GM23248 (cell line): ENCODE measurements around the gene DPP8. TPM values are rescaled to one million over a fixed set of nuclear protein-coding genes. Genes with fewer than 3 reads are reported as not detected.

Source experiments
- DNase-seq: peaks from one replicate; pipeline ENCODE4 v3.0.0-alpha.2; 2015
- H2AFZ ChIP-seq: fragments of 200-600 bp; sonication (generic); 2 replicates; pipeline ENCODE4 v1.6.1; 2016; ENCODE audit warnings: antibody characterized with exemption
- H3F3A ChIP-seq: fragments of 200-600 bp; sonication (generic); 2 replicates; pipeline ENCODE4 v1.6.1; 2016; ENCODE audit warnings: mild to moderate bottlenecking, antibody characterized with exemption, mixed run types; ENCODE audit not compliant: insufficient read depth
- H3K27ac ChIP-seq: fragments of 200-600 bp; sonication (generic); 2 replicates; pipeline ENCODE4 v1.5.1; 2016; ENCODE audit warnings: mild to moderate bottlenecking
- H3K27me3 ChIP-seq: fragments of 200-600 bp; sonication (generic); replicated peaks from 2 replicates; pipeline ENCODE4 v1.6.1; 2016; ENCODE audit warnings: mild to moderate bottlenecking; ENCODE audit not compliant: insufficient read depth
- H3K36me3 ChIP-seq: fragments of 200-600 bp; sonication (generic); 2 replicates; pipeline ENCODE4 v1.6.1; 2016; ENCODE audit warnings: low read depth, mild to moderate bottlenecking
- H3K4me1 ChIP-seq: fragments of 200-600 bp; sonication (generic); 2 replicates; pipeline ENCODE4 v1.6.1; 2016; ENCODE audit warnings: mild to moderate bottlenecking; ENCODE audit not compliant: insufficient read depth
- H3K4me2 ChIP-seq: fragments of 200-600 bp; sonication (generic); one replicate; pipeline ENCODE4 v1.6.1; 2016; ENCODE audit warnings: mild to moderate bottlenecking; ENCODE audit not compliant: unreplicated experiment
- H3K4me3 ChIP-seq: fragments of 200-600 bp; sonication (generic); 2 replicates; pipeline ENCODE4 v1.5.1; 2016; ENCODE audit warnings: mild to moderate bottlenecking
- H3K79me2 ChIP-seq: fragments of 200-600 bp; sonication (generic); 2 replicates; pipeline ENCODE4 v1.6.1; 2016; ENCODE audit warnings: mild to moderate bottlenecking; ENCODE audit not compliant: insufficient read depth
- H3K9ac ChIP-seq: fragments of 200-600 bp; sonication (generic); 2 replicates; pipeline ENCODE4 v1.6.1; 2016; ENCODE audit warnings: mild to moderate bottlenecking
- H3K9me2 ChIP-seq: fragments of 200-600 bp; sonication (generic); 2 replicates; pipeline ENCODE4 v1.6.1; 2016; ENCODE audit warnings: mixed run types, mild to moderate bottlenecking, moderate library complexity; ENCODE audit not compliant: insufficient read depth
- H3K9me3 ChIP-seq: fragments of 200-600 bp; sonication (generic); one replicate; pipeline ENCODE4 v1.6.1; 2017; ENCODE audit warnings: low read depth
- H4K20me1 ChIP-seq: fragments of 200-600 bp; sonication (generic); 2 replicates; pipeline ENCODE4 v1.6.0; 2016; ENCODE audit not compliant: insufficient read depth
- EZH2 ChIP-seq: fragments of 200-600 bp; sonication (generic); IDR thresholded peaks from 2 replicates; pipeline ENCODE4 v1.6.1; 2018; ENCODE audit warnings: antibody characterized with exemption, mild to moderate bottlenecking; ENCODE audit not compliant: insufficient read depth, poor library complexity, severe bottlenecking
- EZH2phosphoT487 ChIP-seq: fragments of 200-600 bp; sonication (generic); IDR thresholded peaks from 2 replicates; pipeline ENCODE4 v1.6.1; 2018; ENCODE audit warnings: antibody characterized with exemption, moderate library complexity, mild to moderate bottlenecking, low read depth; ENCODE audit not compliant: insufficient read depth
- WGBS, 2 experiments: methylation state at CpG; one replicate each; pipeline ENCODE4 v1.1.6; 2015 to 2017; ENCODE audit warnings: low lambda C conversion rate in 2 of 2, low coverage in 1 of 2; ENCODE audit errors: missing lambda C conversion rate in 2 of 2; 5-methylcytosine and 5-hydroxymethylcytosine counted together
- in situ Hi-C: fragments of 300-500 bp; cut with MboI; formaldehyde crosslinking; loops from 2 replicates; pipeline ENCODE4 v1.15.0; 2020
- polyA plus RNA-seq: library from polyadenylated mRNA; unstranded; fragments of >200 nt; fragmentation: Nextera tagmentation; extraction: Ambion mirVana; gene quantifications from 2 replicates; pipeline ENCODE4 v1.2.1, GENCODE V29; 2016
- total RNA-seq: library from RNA; depleted of rRNA; stranded (reverse); fragments of >200 nt; shearing (Covaris generic); gene quantifications from 2 replicates; pipeline ENCODE4 v1.2.3, GENCODE V29; 2014

DPP8 gene
- total and polyA plus RNA-seq, 2 experiments from 2014 or later, result 28.0 to 28.9 TPM

GRCh38 chr15:65396965-65397317, 120.5 kb downstream of the DPP8 start:
- H3K27ac ChIP-seq, result no peak overlapping the region
- DNase-seq, result no peak
- no peak overlapping the region for H3K9ac ChIP-seq
- no peaks in the 10 kb centered on the region for H3K9me2 ChIP-seq
- no peaks in the 10 kb centered on the region for H3K4me1 ChIP-seq
- H3K27me3 ChIP-seq, result peaks cover 12% of the 10 kb centered on the region
- H3K36me3 ChIP-seq, result no peaks in the 10 kb centered on the region
- no peaks in the 10 kb centered on the region for H3F3A ChIP-seq
- no peaks in the 10 kb centered on the region for H3K79me2 ChIP-seq
- 78 to 86% methylated on average over 10 of the region's 10 CpGs for WGBS, 2 experiments
- H4K20me1 ChIP-seq, result no peaks in the 10 kb centered on the region
- in situ Hi-C loops, result no loop called here
- no peak overlapping the region for H3K4me3 ChIP-seq
- TF ChIP-seq EZH2 (no peak), EZH2phosphoT487 (no peak)
- no peak overlapping the region for H2AFZ ChIP-seq
- H3K4me2 ChIP-seq, result no peak overlapping the region
- no peaks in the 10 kb centered on the region for H3K9me3 ChIP-seq

- WGBS, 2 experiments, result 84 to 88% methylated on average over 24 to 34 of the region's 34 CpGs
- no peak overlapping the region for H2AFZ ChIP-seq
- H3K9me2 ChIP-seq, result no peaks in the 10 kb centered on the region
- no peaks in the 10 kb centered on the region for H3K79me2 ChIP-seq
- DNase-seq, result no peak
- H4K20me1 ChIP-seq, result no peaks in the 10 kb centered on the region
- H3F3A ChIP-seq, result no peaks in the 10 kb centered on the region
- H3K27ac ChIP-seq, result no peak overlapping the region
- peaks cover 12% of the 10 kb centered on the region for H3K27me3 ChIP-seq
- H3K9ac ChIP-seq, result no peak overlapping the region
- TF ChIP-seq EZH2 (no peak), EZH2phosphoT487 (no peak)
- no peaks in the 10 kb centered on the region for H3K9me3 ChIP-seq
- no peak overlapping the region for H3K4me2 ChIP-seq
- H3K4me1 ChIP-seq, result no peaks in the 10 kb centered on the region
- no peaks in the 10 kb centered on the region for H3K36me3 ChIP-seq
- in situ Hi-C loops, result no loop called here
- no peak overlapping the region for H3K4me3 ChIP-seq
Measured at GRCh38 chr15:65396283-65396964, 121.1 kb downstream of the DPP8 start.

DNA sequence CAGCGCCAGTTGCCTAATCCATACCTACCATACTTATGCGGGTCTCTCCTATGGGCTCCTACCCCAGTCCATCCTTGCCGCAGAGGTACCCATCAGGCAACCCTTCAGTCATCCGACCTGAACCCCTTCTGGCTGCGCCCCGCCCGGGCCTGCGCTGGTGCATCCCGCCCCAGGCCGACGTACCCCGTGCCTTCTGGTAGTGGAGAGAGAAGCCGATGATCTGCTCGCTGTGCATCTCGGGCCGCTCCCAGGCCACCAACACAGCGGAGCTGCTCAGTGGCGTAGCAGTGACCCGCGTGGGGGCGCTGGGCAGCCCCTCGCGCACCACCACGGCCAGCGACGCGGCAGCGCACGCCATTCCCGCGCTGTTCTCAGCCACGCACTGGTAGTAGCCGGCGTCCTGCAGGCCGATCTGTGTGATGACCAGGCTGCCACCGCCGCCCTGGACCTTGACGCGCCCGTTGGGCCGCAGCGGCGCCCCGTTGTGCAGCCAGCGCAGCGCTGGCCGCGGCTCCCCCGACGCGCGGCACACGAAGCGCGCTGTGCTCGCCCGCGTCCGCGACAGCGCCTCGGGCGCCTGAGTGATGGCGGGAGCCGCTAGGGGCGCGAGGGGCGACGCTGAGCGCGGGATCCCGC, 121.8 kb downstream of the DPP8 start:
- no peak for TF ChIP-seq EZH2phosphoT487
- no peak for TF ChIP-seq EZH2
- Histone ChIP-seq H4K20me1 (no peaks in the 10 kb centered on the region), H3K27me3 (peaks cover 12% of the 10 kb centered on the region), H3K4me1 (no peaks in the 10 kb centered on the region), H3K27ac (no peak overlapping the region), H3F3A (no peaks in the 10 kb centered on the region), H2AFZ (no peak overlapping the region), H3K79me2 (no peaks in the 10 kb centered on the region), H3K4me2 (no peak overlapping the region), H3K9me3 (no peaks in the 10 kb centered on the region), H3K9ac (no peak overlapping the region), H3K4me3 (no peak overlapping the region), H3K9me2 (no peaks in the 10 kb centered on the region), H3K36me3 (no peaks in the 10 kb centered on the region)
- no peak for DNase-seq
- 78 to 81% methylated on average over 26 to 68 of the region's 72 CpGs for whole genome bisulfite sequencing, 2 experiments
- in situ Hi-C loops, result no loop called here

DNA sequence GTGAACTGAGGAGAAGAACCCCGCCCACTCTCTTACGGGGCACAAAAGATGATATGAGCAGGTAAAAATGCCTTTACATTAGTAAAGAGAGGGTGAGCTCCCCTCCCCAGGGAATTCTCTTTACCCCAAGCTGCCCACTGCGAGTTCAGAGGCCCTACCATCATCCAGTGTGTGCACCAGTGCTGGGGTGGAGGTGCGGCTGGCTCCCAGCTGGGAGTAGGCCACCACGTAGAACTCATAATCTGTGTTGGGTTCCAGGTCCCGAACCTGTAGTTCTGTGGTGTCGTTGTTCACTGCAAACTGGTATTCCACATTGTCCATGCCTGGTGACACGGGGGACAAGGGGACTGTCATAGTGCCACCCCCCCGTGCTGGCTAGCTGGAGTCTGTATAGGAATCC, 122.6 kb downstream of the DPP8 start:
- no peak overlapping the region for H3K27ac ChIP-seq
- H3K9me3 ChIP-seq, result no peaks in the 10 kb centered on the region
- H3K4me2 ChIP-seq, result no peak overlapping the region
- in situ Hi-C loops, result loop anchor here (5.0 kb wide), 1 partner anchor 78 kb away; no protein-coding TSS in a partner anchor
- no peaks in the 10 kb centered on the region for H3K79me2 ChIP-seq
- TF ChIP-seq EZH2phosphoT487 (no peak), EZH2 (no peak)
- no peak overlapping the region for H3K4me3 ChIP-seq
- H3K9ac ChIP-seq, result no peak overlapping the region
- no peak overlapping the region for H2AFZ ChIP-seq
- DNase-seq, result no peak
- no peaks in the 10 kb centered on the region for H4K20me1 ChIP-seq
- H3K36me3 ChIP-seq, result no peaks in the 10 kb centered on the region
- peaks cover 18% of the 10 kb centered on the region for H3K27me3 ChIP-seq
- no peaks in the 10 kb centered on the region for H3F3A ChIP-seq
- no peaks in the 10 kb centered on the region for H3K9me2 ChIP-seq
- 75 to 76% methylated on average over 9 of the region's 9 CpGs for WGBS, 2 experiments
- H3K4me1 ChIP-seq, result no peaks in the 10 kb centered on the region
